Effector memory CD8-positive, alpha-beta T cell (primary cell): ENCODE data around the gene SBNO1.

Source experiments
- ATAC-seq: fragments of 150-1000 bp; cut with Tn5 transposase; replicated peaks from 2 replicates; pipeline ENCODE4 v1.10.0; 2021; ENCODE audit warnings: mild to moderate bottlenecking, moderate library complexity
- DNase-seq, 3 experiments: peaks; one replicate each; pipeline ENCODE4 v3.0.0; 2021
- H3K27ac Mint-ChIP-seq, 2 donors: one replicate each; pipeline ENCODE4 v1.8.0; 2022; ENCODE audit warnings: mild to moderate bottlenecking in 2 of 2, mixed read lengths in 2 of 2, moderate library complexity in 2 of 2
- H3K27me3 Mint-ChIP-seq, 2 donors: one replicate each; pipeline ENCODE4 v1.8.0; 2022; ENCODE audit warnings: mixed read lengths in 2 of 2
- H3K36me3 Mint-ChIP-seq: one replicate; pipeline ENCODE4 v1.8.0; 2022; ENCODE audit warnings: mild to moderate bottlenecking, moderate library complexity, mixed read lengths; ENCODE audit not compliant: insufficient read depth
- H3K4me1 Mint-ChIP-seq, 2 donors: one replicate each; pipeline ENCODE4 v1.8.0; 2022; ENCODE audit warnings: low read depth in 2 of 2, mixed read lengths in 2 of 2
- H3K4me3 Mint-ChIP-seq, 2 donors: one replicate each; pipeline ENCODE4 v1.8.0; 2022; ENCODE audit warnings: mild to moderate bottlenecking in 2 of 2, mixed read lengths in 2 of 2, moderate library complexity in 2 of 2
- H3K9me3 Mint-ChIP-seq, 2 donors: one replicate each; pipeline ENCODE4 v1.8.0; 2022; ENCODE audit warnings: mixed read lengths in 2 of 2

Gene SBNO1

GRCh38 chr12:123293178-123293760 is 71.4 kb downstream of the SBNO1 start:
- Mint-ChIP-seq H3K36me3 (peaks cover 65% of the 10 kb centered on the region), H3K4me3 (no peak overlapping the region), H3K27me3 (no peaks in the 10 kb centered on the region), H3K9me3 (no peaks in the 10 kb centered on the region), H3K4me1 (peaks cover 0 to 2% of the 10 kb centered on the region in 2 donors), H3K27ac (no peak overlapping the region)
- no peak for DNase-seq
- ATAC-seq = no peak

- Mint-ChIP-seq H3K9me3 (no peaks in the 10 kb centered on the region), H3K27ac (no peak overlapping the region), H3K36me3 (peaks cover 34% of the 10 kb centered on the region), H3K4me3 (no peak overlapping the region), H3K4me1 (peaks cover 0 to 2% of the 10 kb centered on the region in 2 donors), H3K27me3 (no peaks in the 10 kb centered on the region)
- no peak for ATAC-seq
- no peak for DNase-seq
Measured at GRCh38 chr12:123289911-123290310, 74.7 kb downstream of the SBNO1 start.

- Mint-ChIP-seq H3K36me3 (peaks cover 24% of the 10 kb centered on the region), H3K4me1 (peaks cover 0 to 2% of the 10 kb centered on the region in 2 donors), H3K4me3 (no peak overlapping the region), H3K9me3 (no peaks in the 10 kb centered on the region), H3K27me3 (no peaks in the 10 kb centered on the region), H3K27ac (no peak overlapping the region)
- no peak for DNase-seq
- ATAC-seq = no peak
Measured at GRCh38 chr12:123288751-123289346, 75.8 kb downstream of the SBNO1 start.

- DNase-seq (no peak), ATAC-seq (no peak)
- Mint-ChIP-seq H3K27ac (no peak overlapping the region), H3K27me3 (no peaks in the 10 kb centered on the region), H3K36me3 (peaks cover 12% of the 10 kb centered on the region), H3K4me3 (no peak overlapping the region), H3K4me1 (peaks cover 0 to 2% of the 10 kb centered on the region in 2 donors), H3K9me3 (no peaks in the 10 kb centered on the region)
Measured at GRCh38 chr12:123286652-123287373, 77.8 kb downstream of the SBNO1 start.

GRCh38 chr12:123284669-123285068 is 80.0 kb downstream of the SBNO1 start:
- H3K9me3 Mint-ChIP-seq = no peaks in the 10 kb centered on the region
- no peak overlapping the region for H3K4me3 Mint-ChIP-seq
- no peak for ATAC-seq

GRCh38 chr12:123283461-123283860 is 81.2 kb downstream of the SBNO1 start:
- Mint-ChIP-seq H3K27me3 (no peaks in the 10 kb centered on the region), H3K4me1 (no peaks in the 10 kb centered on the region), H3K27ac (no peak overlapping the region), H3K36me3 (peaks cover under 1% of the 10 kb centered on the region), H3K4me3 (no peak overlapping the region), H3K9me3 (no peaks in the 10 kb centered on the region)
- DNase-seq (no peak), ATAC-seq (no peak)

More at GRCh38 chr12:123284669-123285068, 80.0 kb downstream of the SBNO1 start:
- Mint-ChIP-seq H3K27ac (peak overlapping the region in 1 of 2 donors; percentile 38), H3K27me3 (no peaks in the 10 kb centered on the region), H3K36me3 (peaks cover 5% of the 10 kb centered on the region), H3K4me1 (peaks cover 0 to 2% of the 10 kb centered on the region in 2 donors)
- DNase-seq = no peak

- Mint-ChIP-seq H3K27me3 (no peaks in the 10 kb centered on the region), H3K27ac (no peak overlapping the region), H3K4me3 (no peak overlapping the region), H3K4me1 (peaks cover 0 to 2% of the 10 kb centered on the region in 2 donors), H3K9me3 (no peaks in the 10 kb centered on the region), H3K36me3 (no peaks in the 10 kb centered on the region)
- DNase-seq = no peak
- no peak for ATAC-seq
Measured at GRCh38 chr12:123282111-123282510, 82.5 kb downstream of the SBNO1 start.

GRCh38 chr12:123280971-123281370 is 83.7 kb downstream of the SBNO1 start:
- H3K4me1 Mint-ChIP-seq = peaks cover 0 to 2% of the 10 kb centered on the region in 2 donors
- H3K4me3 Mint-ChIP-seq = no peak overlapping the region
- no peak overlapping the region for H3K27ac Mint-ChIP-seq
- H3K36me3 Mint-ChIP-seq = no peaks in the 10 kb centered on the region
- H3K27me3 Mint-ChIP-seq = no peaks in the 10 kb centered on the region
- DNase-seq (no peak), ATAC-seq (no peak)
- no peaks in the 10 kb centered on the region for H3K9me3 Mint-ChIP-seq

- H3K27me3 Mint-ChIP-seq = no peaks in the 10 kb centered on the region
- no peak overlapping the region for H3K27ac Mint-ChIP-seq
- ATAC-seq = no peak
- no peak overlapping the region for H3K4me3 Mint-ChIP-seq
- H3K36me3 Mint-ChIP-seq = no peaks in the 10 kb centered on the region
- peaks cover 0 to 2% of the 10 kb centered on the region in 2 donors for H3K4me1 Mint-ChIP-seq
- no peaks in the 10 kb centered on the region for H3K9me3 Mint-ChIP-seq
- no peak for DNase-seq
Measured at GRCh38 chr12:123278101-123278627, 86.5 kb downstream of the SBNO1 start.

GRCh38 chr12:123273166-123273565 is 91.5 kb downstream of the SBNO1 start:
- H3K27me3 Mint-ChIP-seq = no peaks in the 10 kb centered on the region
- H3K36me3 Mint-ChIP-seq = peaks cover 7% of the 10 kb centered on the region
- DNase-seq (no peak), ATAC-seq (no peak)
- peak overlapping the region in 1 of 2 donors; percentile 25 for H3K27ac Mint-ChIP-seq
- H3K4me1 Mint-ChIP-seq = peaks cover 4 to 9% of the 10 kb centered on the region in 2 donors
- H3K9me3 Mint-ChIP-seq = no peaks in the 10 kb centered on the region
- H3K4me3 Mint-ChIP-seq = peak overlapping the region; percentile 52 to 58

- H3K27me3 Mint-ChIP-seq = no peaks in the 10 kb centered on the region
- DNase-seq (peak; percentile 68 to 69 (median 68)), ATAC-seq (peak; percentile 84)
- H3K9me3 Mint-ChIP-seq = no peaks in the 10 kb centered on the region
- peaks cover 4 to 16% of the 10 kb centered on the region in 2 donors for H3K4me1 Mint-ChIP-seq
- peaks cover 7% of the 10 kb centered on the region for H3K36me3 Mint-ChIP-seq
- no peak overlapping the region for H3K27ac Mint-ChIP-seq
- no peak overlapping the region for H3K4me3 Mint-ChIP-seq
Measured at GRCh38 chr12:123271001-123271668, 93.5 kb downstream of the SBNO1 start.

- Mint-ChIP-seq H3K9me3 (no peaks in the 10 kb centered on the region), H3K27ac (peak overlapping the region; percentile 41 to 70), H3K4me1 (peaks cover 4 to 16% of the 10 kb centered on the region in 2 donors), H3K27me3 (no peaks in the 10 kb centered on the region), H3K36me3 (peaks cover 7% of the 10 kb centered on the region), H3K4me3 (peak overlapping the region; percentile 75 to 77)
- no peak for DNase-seq
- peak; percentile 7 for ATAC-seq
Measured at GRCh38 chr12:123270214-123271000, 94.2 kb downstream of the SBNO1 start.

- Mint-ChIP-seq H3K27me3 (no peaks in the 10 kb centered on the region), H3K36me3 (peaks cover 11% of the 10 kb centered on the region), H3K27ac (peak overlapping the region; percentile 41 to 70), H3K4me1 (peaks cover 4 to 16% of the 10 kb centered on the region in 2 donors), H3K9me3 (no peaks in the 10 kb centered on the region), H3K4me3 (peak overlapping the region; percentile 75 to 77)
- no peak for DNase-seq
- no peak for ATAC-seq
Measured at GRCh38 chr12:123269896-123270213, 94.8 kb downstream of the SBNO1 start.
